SK-N-SH (cell line): ENCODE data around the gene ABO. TPM values are rescaled to one million over a fixed set of nuclear protein-coding genes. Genes with fewer than 3 reads are reported as not detected.

Source experiments
- CTCF ChIA-PET: fragments of 300-600, 350-600 bp; formaldehyde crosslinking; extraction: SDS; loops from one replicate; lab custom pipeline; 2021; lab: Yijun Ruan, JAX
- POLR2A ChIA-PET: fragments of 350-600 bp; sonication (Branson Sonifier 250); formaldehyde crosslinking; extraction: SDS; loops from one replicate; lab custom pipeline; 2020; ENCODE audit warnings: antibody characterized with exemption, inconsistent platforms; lab: Yijun Ruan, JAX
- DNase-seq: peaks from one replicate; pipeline ENCODE4 v3.0.0; 2012
- H2AFZ ChIP-seq: fragments of 200-600 bp; sonication (generic); 2 replicates; pipeline ENCODE4 v1.8.1; 2016; ENCODE audit warnings: antibody characterized with exemption, mild to moderate bottlenecking, low read depth
- H3F3A ChIP-seq: fragments of 200-600 bp; sonication (generic); replicated peaks from 2 replicates; pipeline ENCODE3; 2016; ENCODE audit warnings: antibody characterized with exemption, mild to moderate bottlenecking; ENCODE audit not compliant: insufficient read depth
- H3K27ac ChIP-seq, 2 experiments: fragments of 200-500 bp in 1 of 2; fragments of 200-600 bp in 1 of 2; sonication (Bioruptor generic) in 1 of 2; sonication (generic), shearing (Covaris generic) in 1 of 2; 2 replicates each; pipeline versions ENCODE4 v1.5.1 to v1.6.1; 2014 to 2016; ENCODE audit warnings: low read depth in 2 of 2, inconsistent platforms in 1 of 2, low read length in 1 of 2, mild to moderate bottlenecking in 1 of 2, mixed read lengths in 1 of 2
- H3K27me3 ChIP-seq: fragments of 200-600 bp; sonication (generic), shearing (Covaris generic); 2 replicates; pipeline ENCODE4 v1.6.1; 2016; ENCODE audit warnings: mixed run types; ENCODE audit not compliant: insufficient read depth
- H3K36me3 ChIP-seq, 2 experiments: fragments of 200-500 bp in 1 of 2; fragments of 200-600 bp in 1 of 2; sonication (Bioruptor generic) in 1 of 2; sonication (generic) in 1 of 2; replicated peaks in 1 of 2; 2 replicates each; pipeline versions ENCODE3 to v1.5.1; 2014 to 2016; ENCODE audit warnings: low read length in 1 of 2, mild to moderate bottlenecking in 1 of 2; ENCODE audit not compliant: insufficient read depth in 2 of 2, control insufficient read depth in 1 of 2
- H3K4me1 ChIP-seq, 2 experiments: fragments of 200-500 bp in 1 of 2; fragments of 200-600 bp in 1 of 2; sonication (Bioruptor generic) in 1 of 2; sonication (generic), shearing (Covaris generic) in 1 of 2; 2 replicates each; pipeline versions ENCODE4 v1.5.1 to v1.6.1; 2014 to 2016; ENCODE audit warnings: low read depth in 1 of 2, low read length in 1 of 2, mixed run types in 1 of 2; ENCODE audit not compliant: insufficient read depth in 2 of 2, control insufficient read depth in 1 of 2
- H3K4me2 ChIP-seq: fragments of 200-600 bp; sonication (generic), shearing (Covaris generic); 2 replicates; pipeline ENCODE4 v1.6.1; 2017; ENCODE audit warnings: mixed run types
- H3K4me3 ChIP-seq, 2 experiments: fragments of 200-500 bp in 1 of 2; fragments of 200-600 bp in 1 of 2; sonication (Bioruptor generic) in 1 of 2; sonication (generic), shearing (Covaris generic) in 1 of 2; 2 replicates each; pipeline versions ENCODE4 v1.5.1 to v1.8.1; 2014 to 2016; ENCODE audit warnings: low read depth in 2 of 2, inconsistent platforms in 1 of 2, low read length in 1 of 2, mild to moderate bottlenecking in 1 of 2, mixed read lengths in 1 of 2, moderate library complexity in 1 of 2
- H3K79me2 ChIP-seq: fragments of 200-600 bp; sonication (generic); 2 replicates; pipeline ENCODE4 v1.8.1; 2017; ENCODE audit warnings: mild to moderate bottlenecking; ENCODE audit not compliant: insufficient read depth
- H3K9ac ChIP-seq: fragments of 200-600 bp; sonication (generic); 2 replicates; pipeline ENCODE4 v1.6.1; 2017; ENCODE audit warnings: mixed run types
- H3K9me2 ChIP-seq: fragments of 200-600 bp; sonication (generic); 2 replicates; pipeline ENCODE4 v1.6.1; 2017; ENCODE audit warnings: mixed run types
- H3K9me3 ChIP-seq: fragments of 200-600 bp; sonication (generic); 2 replicates; pipeline ENCODE4 v1.6.1; 2017; ENCODE audit warnings: mixed run types, mild to moderate bottlenecking, moderate library complexity
- H4K20me1 ChIP-seq: fragments of 200-600 bp; sonication (generic); 2 replicates; pipeline ENCODE4 v1.6.1; 2017; ENCODE audit warnings: mild to moderate bottlenecking, mixed run types; ENCODE audit not compliant: insufficient read depth
- CHD2 ChIP-seq: fragments of 150-350 bp; IDR thresholded peaks from 2 replicates; pipeline ENCODE4 v1.6.1; 2018; ENCODE audit warnings: low read length; ENCODE audit not compliant: partially characterized antibody
- ELF1 ChIP-seq: IDR thresholded peaks from 2 replicates; pipeline ENCODE4 v1.4.0; 2012
- EP300 ChIP-seq, 2 experiments: IDR thresholded peaks; 2 replicates each; pipeline versions ENCODE4 v1.4.0 to v1.6.1; 2012; ENCODE audit warnings: borderline replicate concordance in 1 of 2, low read depth in 1 of 2, low read length in 1 of 2
- FOXJ3 ChIP-seq: sonication (generic); formaldehyde crosslinking; IDR thresholded peaks from 2 replicates; pipeline ENCODE4 v1.5.1; 2020; ENCODE audit warnings: mild to moderate bottlenecking, missing genetic modification reagents
- GATA2 ChIP-seq: sonication (generic); formaldehyde crosslinking; IDR thresholded peaks from 2 replicates; pipeline ENCODE4 v1.5.0; 2020; ENCODE audit warnings: mild to moderate bottlenecking, missing genetic modification reagents
- MEF2A ChIP-seq: IDR thresholded peaks from 2 replicates; pipeline ENCODE4 v1.4.0; 2012; ENCODE audit warnings: low read depth, borderline replicate concordance
- NFIC ChIP-seq: IDR thresholded peaks from 2 replicates; pipeline ENCODE4 v1.4.0; 2012; ENCODE audit warnings: borderline replicate concordance
- NRF1 ChIP-seq: IDR thresholded peaks from 2 replicates; pipeline ENCODE4 v1.6.1; 2012; ENCODE audit warnings: low read depth, mild to moderate bottlenecking, low read length
- RAD21 ChIP-seq: IDR thresholded peaks from 2 replicates; pipeline ENCODE4 v1.6.1; 2012; ENCODE audit warnings: mild to moderate bottlenecking, low read length
- RXRA ChIP-seq: IDR thresholded peaks from 2 replicates; pipeline ENCODE4 v1.4.0; 2012; ENCODE audit warnings: low read depth, mild to moderate bottlenecking, borderline replicate concordance
- TEAD4 ChIP-seq: IDR thresholded peaks from 2 replicates; pipeline ENCODE4 v1.4.0; 2012; ENCODE audit warnings: mild to moderate bottlenecking, borderline replicate concordance; ENCODE audit not compliant: insufficient read depth
- YY1 ChIP-seq: IDR thresholded peaks from 2 replicates; pipeline ENCODE4 v1.4.0; 2012; ENCODE audit warnings: low read depth, mild to moderate bottlenecking
- WGBS: methylation state at CpG from one replicate; pipeline ENCODE4 v1.1.6; 2017; ENCODE audit warnings: low lambda C conversion rate; 5-methylcytosine and 5-hydroxymethylcytosine counted together
- polyA plus RNA-seq, 3 experiments: library from polyadenylated mRNA; depleted of rRNA; stranded (reverse); fragments of >200 nt; gene quantifications; 2 replicates each; pipeline ENCODE4 v1.2.3, GENCODE V29; 2012
- TF ChIP-seq, protein P1 (sequence below): fragments of 200-600 bp; sonication (generic); IDR thresholded peaks from 2 replicates; pipeline ENCODE4 v1.6.1; 2017; ENCODE audit warnings: antibody characterized with exemption, mild to moderate bottlenecking, moderate library complexity

ABO gene
- polyA plus RNA-seq, 1 of the 3 experiments (the other 2 are of a cell fraction) = not detected

DNA sequence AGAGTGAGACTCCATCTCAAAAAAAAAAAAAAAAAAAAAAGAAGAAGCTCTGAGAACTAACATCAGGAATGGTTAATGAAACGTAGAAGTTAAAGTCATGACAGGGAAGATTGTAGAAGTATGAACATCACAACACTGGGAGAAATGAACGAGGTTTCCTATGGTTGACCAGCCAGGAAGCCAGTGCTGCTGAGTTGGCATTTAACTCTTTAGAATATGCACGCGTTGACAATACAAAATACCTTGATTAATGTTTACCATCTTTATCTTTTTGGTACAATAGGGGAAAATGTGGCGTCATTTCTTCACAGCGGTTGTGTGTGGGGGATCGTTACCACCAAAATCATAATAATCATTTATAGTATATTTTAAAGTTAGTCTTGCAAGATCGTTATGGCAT lies 32.0 kb downstream of the ABO start:
- no peaks in the 10 kb centered on the region for H4K20me1 ChIP-seq
- no peak overlapping the region for H2AFZ ChIP-seq
- H3K27me3 ChIP-seq = peaks cover 18% of the 10 kb centered on the region
- H3K9ac ChIP-seq = no peak overlapping the region
- no peak overlapping the region for H3K4me2 ChIP-seq
- WGBS = 49% methylated on average over 8 of the region's 8 CpGs
- H3K4me1 ChIP-seq = peaks cover 0 to 2% of the 10 kb centered on the region in 2 experiments; a peak in 1 of 4 replicates
- ChIA-PET POLR2A (no interaction called here), CTCF (no interaction called here)
- H3K4me3 ChIP-seq = no peak overlapping the region
- H3K27ac ChIP-seq = no peak overlapping the region
- DNase-seq = no peak
- no peaks in the 10 kb centered on the region for H3K9me3 ChIP-seq
- H3K36me3 ChIP-seq = no peaks in the 10 kb centered on the region
- H3F3A ChIP-seq = no peaks in the 10 kb centered on the region
- TF ChIP-seq EP300 (IDR thresholded peaks at IDR 0.05; ENCODE audit: borderline replicate concordance in 1 of 2, low read depth in 1 of 2, low read length in 1 of 2) (no peak), RAD21 (no peak), GATA2 (CRISPR knock-in tag) (no peak), ELF1 (no peak), RXRA (no peak), CHD2 (no peak), NFIC (no peak), FOXJ3 (CRISPR knock-in tag) (no peak), YY1 (no peak), NRF1 (no peak)
- TF ChIP-seq, protein P1, sequence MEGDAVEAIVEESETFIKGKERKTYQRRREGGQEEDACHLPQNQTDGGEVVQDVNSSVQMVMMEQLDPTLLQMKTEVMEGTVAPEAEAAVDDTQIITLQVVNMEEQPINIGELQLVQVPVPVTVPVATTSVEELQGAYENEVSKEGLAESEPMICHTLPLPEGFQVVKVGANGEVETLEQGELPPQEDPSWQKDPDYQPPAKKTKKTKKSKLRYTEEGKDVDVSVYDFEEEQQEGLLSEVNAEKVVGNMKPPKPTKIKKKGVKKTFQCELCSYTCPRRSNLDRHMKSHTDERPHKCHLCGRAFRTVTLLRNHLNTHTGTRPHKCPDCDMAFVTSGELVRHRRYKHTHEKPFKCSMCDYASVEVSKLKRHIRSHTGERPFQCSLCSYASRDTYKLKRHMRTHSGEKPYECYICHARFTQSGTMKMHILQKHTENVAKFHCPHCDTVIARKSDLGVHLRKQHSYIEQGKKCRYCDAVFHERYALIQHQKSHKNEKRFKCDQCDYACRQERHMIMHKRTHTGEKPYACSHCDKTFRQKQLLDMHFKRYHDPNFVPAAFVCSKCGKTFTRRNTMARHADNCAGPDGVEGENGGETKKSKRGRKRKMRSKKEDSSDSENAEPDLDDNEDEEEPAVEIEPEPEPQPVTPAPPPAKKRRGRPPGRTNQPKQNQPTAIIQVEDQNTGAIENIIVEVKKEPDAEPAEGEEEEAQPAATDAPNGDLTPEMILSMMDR = no peak
- H3K9me2 ChIP-seq = no peaks in the 10 kb centered on the region
- no peaks in the 10 kb centered on the region for H3K79me2 ChIP-seq

DNA sequence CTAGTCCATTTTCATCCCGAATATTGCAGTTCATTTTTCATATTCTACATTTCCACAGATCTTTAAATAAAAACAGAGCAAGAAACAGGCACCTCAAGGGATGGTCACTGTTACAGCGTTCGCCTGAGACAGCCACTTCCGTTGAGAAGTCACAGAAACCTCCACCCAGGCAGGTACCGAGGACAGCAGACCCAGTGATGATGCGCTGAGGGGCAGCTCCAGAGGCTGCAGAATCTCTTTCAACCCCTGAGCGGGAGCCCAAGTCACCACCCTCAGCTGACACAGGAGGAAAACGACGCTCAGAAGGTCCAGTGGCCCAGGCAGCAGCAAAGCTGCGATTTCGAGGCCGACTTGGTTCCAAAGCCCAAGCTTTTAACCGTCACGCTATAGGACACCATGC lies 32.8 kb downstream of the ABO start:
- H3K27ac ChIP-seq = no peak overlapping the region
- H3K9me2 ChIP-seq = no peaks in the 10 kb centered on the region
- no peak overlapping the region for H3K4me3 ChIP-seq
- ChIA-PET POLR2A (no interaction called here), CTCF (no interaction called here)
- no peaks in the 10 kb centered on the region for H3K36me3 ChIP-seq
- H3K79me2 ChIP-seq = no peaks in the 10 kb centered on the region
- H3K27me3 ChIP-seq = peaks cover 18% of the 10 kb centered on the region
- DNase-seq = peak; percentile 10
- H3K4me2 ChIP-seq = no peak overlapping the region
- H3F3A ChIP-seq = no peaks in the 10 kb centered on the region
- H3K9ac ChIP-seq = no peak overlapping the region
- no peaks in the 10 kb centered on the region for H4K20me1 ChIP-seq
- H3K9me3 ChIP-seq = no peaks in the 10 kb centered on the region
- peaks cover 0 to 2% of the 10 kb centered on the region in 2 experiments; a peak in 1 of 4 replicates for H3K4me1 ChIP-seq
- 65% methylated on average over 14 of the region's 14 CpGs for WGBS
- no peak overlapping the region for H2AFZ ChIP-seq
- TF ChIP-seq TEAD4 (no peak), RXRA (no peak), MEF2A (no peak), NRF1 (no peak)
- TF ChIP-seq, all 33 proteins: peak for 0
